ENCODE results near the gene DEPP1.

Gene DEPP1

GRCh38 chr10:44951576-44952226, 26.9 kb downstream of the DEPP1 start:
- H3K4me3 ChIP-seq (ENCODE audit: low read length) = no peak overlapping the region
- no peak for DNase-seq (ENCODE audit: low read depth)
- no peak for TF ChIP-seq CTCF (IDR thresholded peaks at IDR 0.05; ENCODE audit: insufficient read depth, low read depth, low read length, missing control alignments)

- DNase-seq (ENCODE audit: low read depth) = no peak
- no peak for TF ChIP-seq CTCF (IDR thresholded peaks at IDR 0.05; ENCODE audit: insufficient read depth, low read depth, low read length, missing control alignments)
- H3K4me3 ChIP-seq (ENCODE audit: low read length) = no peak overlapping the region
Measured at GRCh38 chr10:44950326-44951225, 28.0 kb downstream of the DEPP1 start.

GRCh38 chr10:44949915-44950314, 28.7 kb downstream of the DEPP1 start:
- H3K4me3 ChIP-seq (ENCODE audit: low read length) = no peak overlapping the region
- no peak for DNase-seq (ENCODE audit: low read depth)
- TF ChIP-seq CTCF (IDR thresholded peaks at IDR 0.05; ENCODE audit: insufficient read depth, low read depth, low read length, missing control alignments) = no peak

- no peak overlapping the region for H3K4me3 ChIP-seq (ENCODE audit: low read length)
- no peak for TF ChIP-seq CTCF (IDR thresholded peaks at IDR 0.05; ENCODE audit: insufficient read depth, low read depth, low read length, missing control alignments)
- no peak for DNase-seq (ENCODE audit: low read depth)
Measured at GRCh38 chr10:44949127-44949802, 29.3 kb downstream of the DEPP1 start.

GRCh38 chr10:44948642-44949041, 30.0 kb downstream of the DEPP1 start:
- TF ChIP-seq CTCF (IDR thresholded peaks at IDR 0.05; ENCODE audit: insufficient read depth, low read depth, low read length, missing control alignments) = no peak
- DNase-seq (ENCODE audit: low read depth) = no peak
- H3K4me3 ChIP-seq (ENCODE audit: low read length) = no peak overlapping the region

GRCh38 chr10:44947371-44948152, 31.0 kb downstream of the DEPP1 start:
- peak; percentile 45 for DNase-seq (ENCODE audit: low read depth)
- no peak for TF ChIP-seq CTCF (IDR thresholded peaks at IDR 0.05; ENCODE audit: insufficient read depth, low read depth, low read length, missing control alignments)
- H3K4me3 ChIP-seq (ENCODE audit: low read length) = no peak overlapping the region
